Measurements from ENCODE around the gene CD22.

DNA sequence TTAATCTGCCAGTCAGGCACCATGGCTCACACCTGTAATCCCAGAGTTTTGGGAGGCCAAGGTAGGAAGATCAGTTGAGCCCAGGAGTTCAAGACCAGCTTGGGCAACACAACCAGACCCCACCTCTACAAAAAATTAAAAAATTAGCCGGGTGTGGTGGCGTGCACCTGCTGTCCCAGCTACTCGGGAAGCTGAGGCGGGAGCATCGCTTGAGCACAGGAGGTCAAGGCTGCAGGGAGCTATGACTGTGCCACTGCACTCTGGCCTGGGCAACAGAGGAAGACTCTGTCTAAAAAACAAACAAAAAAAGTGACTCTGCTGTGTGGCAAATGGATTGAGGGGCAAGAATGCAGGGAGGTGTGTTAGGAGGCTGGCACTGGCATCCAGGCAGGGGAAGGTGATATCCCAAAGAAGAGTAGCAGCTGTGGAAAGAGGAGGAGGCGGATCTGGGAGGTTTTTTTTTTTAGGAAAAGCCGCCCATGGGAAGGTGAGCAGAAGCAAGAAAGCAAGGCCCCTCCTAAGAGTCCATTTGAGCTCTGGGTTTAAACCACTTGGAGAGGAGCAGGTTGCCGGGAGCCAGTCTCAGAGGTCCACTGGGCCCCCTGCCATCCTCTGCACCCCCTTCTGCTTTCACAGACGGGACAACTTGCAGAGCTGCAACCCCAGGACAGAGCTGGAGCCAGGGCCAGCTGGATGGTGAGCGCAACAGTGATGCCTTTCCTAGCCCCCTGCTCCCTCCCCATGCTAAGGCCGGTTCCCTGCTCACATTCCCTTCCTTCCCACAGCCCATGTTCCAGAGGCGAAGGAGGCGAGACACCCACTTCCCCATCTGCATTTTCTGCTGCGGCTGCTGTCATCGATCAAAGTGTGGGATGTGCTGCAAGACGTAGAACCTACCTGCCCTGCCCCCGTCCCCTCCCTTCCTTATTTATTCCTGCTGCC, 44.6 kb upstream of the CD22 start:
- no peak for TF ChIP-seq POLR2A (IDR thresholded peaks at IDR 0.05; ENCODE audit: low read depth, low read length)
- TF ChIP-seq TAF1 (IDR thresholded peaks at IDR 0.05; ENCODE audit: borderline replicate concordance, low read depth, low read length) = no peak
